Stimulated activated CD4-positive, alpha-beta T cell treated with anti-CD3 and anti-CD28 coated beads, TNF-alpha, amount 100 ng/mL, for 24 hours (primary cell): ENCODE measurements around the gene KRTAP6-3.

Source experiments
- DNase-seq, 3 experiments: peaks; one replicate each; pipeline ENCODE4 v3.0.0-alpha.2; 2020; ENCODE audit warnings: low read depth in 3 of 3

Gene KRTAP6-3

GRCh38 chr21:30592140-30592539 lies at the start of gene KRTAP6-3:
TSS of gene KRTAP6-3 (plus strand) at chr21:30592440. CDS start at chr21:30592446, 6 bp downstream.
- DNase-seq: no peak

- DNase-seq: no peak
Measured at GRCh38 chr21:30552782-30553181, 39.5 kb upstream of the KRTAP6-3 start.

- DNase-seq: no peak
Measured at GRCh38 chr21:30555095-30555494, 37.1 kb upstream of the KRTAP6-3 start.

- DNase-seq: no peak
Measured at GRCh38 chr21:30561264-30561895, 30.9 kb upstream of the KRTAP6-3 start, which contains the start of gene KRTAP19-7. TSS of gene KRTAP19-7 (minus strand) at chr21:30561314. CDS start at chr21:30561289, 25 bp downstream.

- no peak for DNase-seq
Measured at GRCh38 chr21:30561957-30562356, 30.3 kb upstream of the KRTAP6-3 start.

- no peak for DNase-seq
Measured at GRCh38 chr21:30563072-30563471, 29.2 kb upstream of the KRTAP6-3 start.

- no peak for DNase-seq
Measured at GRCh38 chr21:30563630-30564029, 28.6 kb upstream of the KRTAP6-3 start.

GRCh38 chr21:30567617-30568016 lies 24.6 kb upstream of the KRTAP6-3 start:
- no peak for DNase-seq

- DNase-seq: no peak
Measured at GRCh38 chr21:30577766-30578165, 14.5 kb upstream of the KRTAP6-3 start.

- DNase-seq: no peak
Measured at GRCh38 chr21:30579346-30579745, 12.9 kb upstream of the KRTAP6-3 start.

GRCh38 chr21:30580132-30580531 lies 12.1 kb upstream of the KRTAP6-3 start:
- DNase-seq: no peak

- DNase-seq: no peak
Measured at GRCh38 chr21:30582870-30583269, 9.4 kb upstream of the KRTAP6-3 start.

- no peak for DNase-seq
Measured at GRCh38 chr21:30590297-30590696, 1.9 kb upstream of the KRTAP6-3 start, which contains the start of gene KRTAP22-2. TSS of gene KRTAP22-2 (minus strand) at chr21:30590397.

GRCh38 chr21:30598802-30599201 lies 6.6 kb downstream of the KRTAP6-3 start, which contains the start of gene KRTAP6-2:
TSS of gene KRTAP6-2 (minus strand) at chr21:30598902. CDS start at chr21:30598874, 28 bp downstream.
- no peak for DNase-seq

- no peak for DNase-seq
Measured at GRCh38 chr21:30600787-30601186, 8.5 kb downstream of the KRTAP6-3 start, which contains the start of gene KRTAP22-1. TSS of gene KRTAP22-1 (plus strand) at chr21:30601087.

- DNase-seq: no peak
Measured at GRCh38 chr21:30605968-30606367, 13.7 kb downstream of the KRTAP6-3 start.

GRCh38 chr21:30612132-30612531 lies 19.9 kb downstream of the KRTAP6-3 start:
- DNase-seq: no peak

- no peak for DNase-seq
Measured at GRCh38 chr21:30613836-30614235, 21.6 kb downstream of the KRTAP6-3 start, which contains the start of gene KRTAP6-1. TSS of gene KRTAP6-1 (minus strand) at chr21:30613930. CDS start at chr21:30613904, 26 bp downstream.

GRCh38 chr21:30615199-30615598 lies 23.0 kb downstream of the KRTAP6-3 start:
- no peak for DNase-seq

GRCh38 chr21:30616125-30616524 lies 23.9 kb downstream of the KRTAP6-3 start, which contains the start of gene KRTAP20-1:
TSS of gene KRTAP20-1 (plus strand) at chr21:30616425. CDS start at chr21:30616455, 30 bp downstream.
- DNase-seq: no peak

- DNase-seq: no peak
Measured at GRCh38 chr21:30620080-30620479, 27.8 kb downstream of the KRTAP6-3 start.

- no peak for DNase-seq
Measured at GRCh38 chr21:30620522-30620921, 28.3 kb downstream of the KRTAP6-3 start, which contains the start of gene KRTAP20-4. TSS of gene KRTAP20-4 (plus strand) at chr21:30620627.

GRCh38 chr21:30623362-30623761 lies 31.1 kb downstream of the KRTAP6-3 start:
- DNase-seq: no peak
